Measurements from ENCODE around the gene TTC16.
A peak's percentile ranks its signal among the peaks of the same experiment; 100 is the strongest.

TTC16 gene

DNA sequence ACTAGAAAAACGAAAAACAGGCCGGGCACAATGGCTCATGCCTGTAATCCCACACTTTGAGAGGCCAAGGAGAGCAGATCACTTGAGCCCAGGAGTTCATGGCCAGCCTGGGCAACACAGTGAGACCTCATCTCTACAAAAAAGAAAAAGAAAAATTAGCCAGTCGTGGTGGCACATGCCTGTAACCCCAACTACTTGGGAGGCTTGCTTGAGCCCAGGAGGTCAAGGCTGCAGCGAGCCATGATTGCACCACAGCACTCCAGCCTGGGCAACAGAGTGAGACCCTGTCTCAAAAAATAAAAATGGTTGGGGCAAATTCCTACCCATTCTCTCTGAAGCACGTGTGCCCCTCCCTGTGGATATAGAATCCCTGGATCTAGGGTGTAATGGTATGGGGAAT lies 17.5 kb upstream of the TTC16 start:
- Histone ChIP-seq H3K9me3 (ENCODE audit: control insufficient read depth, low read length) (no peaks in the 10 kb centered on the region), H3K4me3 (ENCODE audit: insufficient read depth, low read depth, low read length) (no peak overlapping the region), H3K4me1 (ENCODE audit: control insufficient read depth, insufficient read depth, low read length) (no peaks in the 10 kb centered on the region), H3K27ac (ENCODE audit: insufficient read depth, low read depth, low read length, poor library complexity, severe bottlenecking) (no peak overlapping the region), H3K36me3 (ENCODE audit: control insufficient read depth, insufficient read depth, low read length) (no peaks in the 10 kb centered on the region), H3K27me3 (ENCODE audit: control insufficient read depth, insufficient read depth, low read length, poor library complexity, severe bottlenecking) (no peaks in the 10 kb centered on the region)
- 89 to 95% methylated on average over 5 of the region's 5 CpGs for WGBS, 2 experiments

DNA sequence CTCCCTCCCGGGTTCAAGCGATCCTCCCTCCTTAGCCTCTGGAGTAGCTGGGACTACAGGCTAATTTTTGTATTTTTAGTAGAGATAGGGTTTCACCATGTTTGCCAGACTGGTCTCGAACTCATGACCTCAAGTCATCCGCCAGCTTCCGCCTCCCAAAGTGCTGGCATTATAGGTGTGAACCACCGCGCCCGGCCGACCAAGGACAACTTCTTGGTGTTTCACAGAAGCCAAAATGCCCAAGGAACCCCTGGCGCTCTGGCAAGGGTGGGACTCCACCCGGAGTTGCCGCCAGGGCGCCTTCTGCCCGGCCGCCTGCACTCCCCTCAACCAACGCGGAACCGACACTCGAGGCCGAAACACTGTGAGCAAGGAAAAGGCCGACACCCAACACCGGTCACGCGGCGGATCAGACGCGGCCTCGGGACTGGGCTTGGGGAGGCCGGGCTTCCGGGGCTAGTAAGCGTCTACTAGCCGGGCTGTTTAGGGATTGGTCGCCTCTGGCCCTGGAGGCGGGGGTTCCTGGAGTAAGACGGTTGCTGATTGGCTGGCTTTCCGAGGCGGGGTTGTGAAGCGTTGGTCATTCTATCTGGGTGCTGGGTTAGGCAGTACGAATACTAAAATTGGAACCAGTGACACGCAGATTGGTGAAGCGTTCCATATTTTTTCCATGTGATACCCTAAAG lies 16.8 kb upstream of the TTC16 start:
- no peaks in the 10 kb centered on the region for H3K36me3 ChIP-seq (ENCODE audit: control insufficient read depth, insufficient read depth, low read length)
- H3K4me3 ChIP-seq (ENCODE audit: insufficient read depth, low read depth, low read length) = peak overlapping the region; percentile 27
- H3K27me3 ChIP-seq (ENCODE audit: control insufficient read depth, insufficient read depth, low read length, poor library complexity, severe bottlenecking) = no peaks in the 10 kb centered on the region
- 36 to 41% methylated on average over 41 of the region's 41 CpGs for WGBS, 2 experiments
- H3K4me1 ChIP-seq (ENCODE audit: control insufficient read depth, insufficient read depth, low read length) = no peaks in the 10 kb centered on the region
- no peaks in the 10 kb centered on the region for H3K9me3 ChIP-seq (ENCODE audit: control insufficient read depth, low read length)
- peak overlapping the region; percentile 26 for H3K27ac ChIP-seq (ENCODE audit: insufficient read depth, low read depth, low read length, poor library complexity, severe bottlenecking)

DNA sequence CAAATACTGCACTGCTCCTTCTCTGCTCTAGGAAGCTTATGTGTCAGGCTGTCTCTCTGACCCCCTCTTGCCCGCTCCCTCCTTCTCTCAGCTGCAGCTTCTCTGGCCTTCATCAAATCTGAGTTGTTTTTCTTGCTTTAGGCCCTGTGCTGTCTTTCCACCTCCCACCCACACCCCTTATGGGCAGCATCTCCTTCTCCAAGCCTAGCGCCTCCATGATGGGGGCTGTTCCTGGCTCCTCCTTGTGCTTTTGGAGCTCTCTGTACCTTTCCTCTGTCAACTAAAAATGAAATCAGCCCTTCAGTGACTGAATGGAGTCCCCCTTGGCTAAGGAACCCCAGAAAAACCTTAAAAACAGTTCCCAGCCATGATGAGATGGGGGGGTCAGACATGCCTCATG lies 15.7 kb upstream of the TTC16 start:
- no peak overlapping the region for H3K4me3 ChIP-seq (ENCODE audit: insufficient read depth, low read depth, low read length)
- no peaks in the 10 kb centered on the region for H3K36me3 ChIP-seq (ENCODE audit: control insufficient read depth, insufficient read depth, low read length)
- H3K9me3 ChIP-seq (ENCODE audit: control insufficient read depth, low read length) = no peaks in the 10 kb centered on the region
- 95 to 98% methylated on average over 2 of the region's 2 CpGs for WGBS, 2 experiments
- no peak overlapping the region for H3K27ac ChIP-seq (ENCODE audit: insufficient read depth, low read depth, low read length, poor library complexity, severe bottlenecking)
- peaks cover under 1% of the 10 kb centered on the region for H3K4me1 ChIP-seq (ENCODE audit: control insufficient read depth, insufficient read depth, low read length)
- H3K27me3 ChIP-seq (ENCODE audit: control insufficient read depth, insufficient read depth, low read length, poor library complexity, severe bottlenecking) = no peaks in the 10 kb centered on the region

DNA sequence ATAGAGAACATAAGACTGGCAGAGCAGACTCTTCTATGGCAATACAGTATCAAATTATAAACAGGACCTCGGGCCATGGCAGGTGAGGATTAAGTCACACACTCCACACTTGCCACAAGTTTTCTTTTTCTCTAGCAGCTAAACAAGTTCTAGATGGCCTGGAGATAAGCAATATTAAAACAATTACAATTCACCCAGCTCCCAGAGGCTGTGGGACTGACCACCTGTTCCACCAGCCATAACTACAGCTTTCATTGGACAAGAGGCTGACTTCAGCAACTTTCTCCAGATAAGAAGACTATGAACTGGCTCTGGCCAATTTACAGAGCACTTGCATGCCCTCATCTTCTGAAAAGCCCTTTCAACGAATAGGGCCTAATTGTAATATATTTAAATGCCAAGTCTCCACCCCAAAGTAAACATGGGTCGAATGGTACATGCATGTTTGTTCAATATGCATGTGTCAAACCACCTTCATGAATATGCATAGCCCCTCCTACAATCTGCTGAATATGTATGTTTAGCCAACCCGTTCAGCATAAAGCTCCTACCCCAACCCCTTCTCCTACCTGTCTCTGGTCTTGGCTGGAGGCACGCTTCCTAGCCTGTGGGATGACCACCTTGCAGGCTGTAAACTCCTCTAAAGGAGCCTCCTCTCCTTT lies 15.2 kb upstream of the TTC16 start:
- no peak overlapping the region for H3K4me3 ChIP-seq (ENCODE audit: insufficient read depth, low read depth, low read length)
- peaks cover 6% of the 10 kb centered on the region for H3K4me1 ChIP-seq (ENCODE audit: control insufficient read depth, insufficient read depth, low read length)
- no peaks in the 10 kb centered on the region for H3K27me3 ChIP-seq (ENCODE audit: control insufficient read depth, insufficient read depth, low read length, poor library complexity, severe bottlenecking)
- no peaks in the 10 kb centered on the region for H3K36me3 ChIP-seq (ENCODE audit: control insufficient read depth, insufficient read depth, low read length)
- H3K9me3 ChIP-seq (ENCODE audit: control insufficient read depth, low read length) = no peaks in the 10 kb centered on the region
- no peak overlapping the region for H3K27ac ChIP-seq (ENCODE audit: insufficient read depth, low read depth, low read length, poor library complexity, severe bottlenecking)
- 90 to 93% methylated on average over 5 of the region's 5 CpGs for WGBS, 2 experiments

DNA sequence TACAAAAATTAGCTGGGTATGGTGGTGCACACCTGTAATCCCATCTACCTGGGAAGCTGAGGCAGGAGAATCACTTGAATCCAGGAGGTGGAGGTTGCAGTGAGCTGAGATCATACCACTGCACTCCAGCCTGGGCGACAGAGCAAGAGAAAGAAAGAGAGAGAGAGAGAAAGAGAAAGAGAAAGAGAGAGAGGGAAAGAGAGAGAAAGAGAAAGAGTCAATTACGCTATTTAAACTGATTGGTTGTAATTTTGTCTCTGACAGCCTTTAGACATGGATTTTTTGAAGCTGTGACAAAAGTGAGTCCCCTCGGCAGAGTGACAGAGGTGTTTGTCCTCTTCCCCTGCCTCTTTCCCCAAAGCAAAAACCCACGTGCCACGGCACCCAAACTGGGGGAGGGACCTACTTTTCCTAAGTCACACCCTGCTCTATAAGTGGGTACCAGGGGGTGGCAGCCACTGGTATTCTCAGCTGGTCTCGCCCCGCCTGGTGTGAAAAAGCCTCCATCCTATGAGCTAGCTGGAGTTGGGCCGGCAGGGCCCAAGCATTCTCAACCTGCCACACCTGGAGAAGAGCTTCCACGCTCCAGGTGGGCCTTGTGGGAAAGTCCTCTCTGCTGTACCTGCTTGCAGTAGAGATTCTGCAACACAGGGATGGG lies 12.5 kb upstream of the TTC16 start:
- H3K27ac ChIP-seq (ENCODE audit: insufficient read depth, low read depth, low read length, poor library complexity, severe bottlenecking) = no peak overlapping the region

DNA sequence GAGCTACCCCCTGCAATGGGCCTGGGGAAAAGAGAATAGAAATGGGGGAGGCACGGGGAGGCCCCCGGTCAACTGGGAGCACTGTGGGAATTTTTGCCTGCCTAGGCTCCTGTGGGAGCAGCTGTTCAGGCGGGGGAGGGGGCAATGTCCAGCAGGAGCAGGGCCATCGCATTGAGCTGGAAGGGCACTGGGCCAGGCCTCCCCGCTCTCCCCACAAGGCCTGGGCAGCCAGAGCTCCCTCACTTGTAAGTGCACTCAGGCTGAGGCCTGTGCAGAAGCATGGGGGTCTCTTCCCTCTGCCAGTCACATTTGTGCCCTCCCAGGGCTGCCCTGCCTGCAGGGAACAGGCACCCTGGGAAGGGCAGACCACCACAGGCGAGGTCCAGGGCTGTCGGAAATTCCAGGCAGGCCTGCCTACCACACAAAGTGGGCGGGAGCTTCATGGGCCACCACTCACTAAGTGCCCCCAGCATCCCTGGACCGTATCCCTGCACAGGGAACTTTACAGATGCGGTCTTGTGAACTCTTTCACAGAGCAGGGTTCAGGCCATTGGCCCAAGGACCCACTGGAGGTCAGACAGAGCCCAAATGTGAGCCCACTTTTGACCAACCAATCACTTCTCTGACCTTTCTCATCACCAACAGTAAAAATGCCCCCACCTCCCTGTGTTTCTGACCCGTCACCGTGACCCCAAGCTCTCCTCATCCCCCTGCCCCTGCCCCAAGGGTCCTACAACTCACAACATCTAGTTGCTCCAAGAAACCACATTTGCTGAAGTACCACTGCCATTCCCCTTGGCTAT lies 10.1 kb upstream of the TTC16 start:
- Histone ChIP-seq H3K4me3 (ENCODE audit: insufficient read depth, low read depth, low read length) (no peak overlapping the region), H3K27me3 (ENCODE audit: control insufficient read depth, insufficient read depth, low read length, poor library complexity, severe bottlenecking) (no peaks in the 10 kb centered on the region), H3K36me3 (ENCODE audit: control insufficient read depth, insufficient read depth, low read length) (no peaks in the 10 kb centered on the region), H3K27ac (ENCODE audit: insufficient read depth, low read depth, low read length, poor library complexity, severe bottlenecking) (no peak overlapping the region), H3K9me3 (ENCODE audit: control insufficient read depth, low read length) (no peaks in the 10 kb centered on the region), H3K4me1 (ENCODE audit: control insufficient read depth, insufficient read depth, low read length) (peaks cover 9% of the 10 kb centered on the region)
- 83 to 88% methylated on average over 12 of the region's 12 CpGs for WGBS, 2 experiments

More for the DNA sequence above, 12.5 kb upstream of the TTC16 start:
- Histone ChIP-seq H3K4me1 (ENCODE audit: control insufficient read depth, insufficient read depth, low read length) (peaks cover 9% of the 10 kb centered on the region), H3K4me3 (ENCODE audit: insufficient read depth, low read depth, low read length) (no peak overlapping the region), H3K9me3 (ENCODE audit: control insufficient read depth, low read length) (no peaks in the 10 kb centered on the region), H3K27me3 (ENCODE audit: control insufficient read depth, insufficient read depth, low read length, poor library complexity, severe bottlenecking) (no peaks in the 10 kb centered on the region), H3K36me3 (ENCODE audit: control insufficient read depth, insufficient read depth, low read length) (no peaks in the 10 kb centered on the region)
- WGBS, 2 experiments = 88 to 90% methylated on average over 9 of the region's 9 CpGs

DNA sequence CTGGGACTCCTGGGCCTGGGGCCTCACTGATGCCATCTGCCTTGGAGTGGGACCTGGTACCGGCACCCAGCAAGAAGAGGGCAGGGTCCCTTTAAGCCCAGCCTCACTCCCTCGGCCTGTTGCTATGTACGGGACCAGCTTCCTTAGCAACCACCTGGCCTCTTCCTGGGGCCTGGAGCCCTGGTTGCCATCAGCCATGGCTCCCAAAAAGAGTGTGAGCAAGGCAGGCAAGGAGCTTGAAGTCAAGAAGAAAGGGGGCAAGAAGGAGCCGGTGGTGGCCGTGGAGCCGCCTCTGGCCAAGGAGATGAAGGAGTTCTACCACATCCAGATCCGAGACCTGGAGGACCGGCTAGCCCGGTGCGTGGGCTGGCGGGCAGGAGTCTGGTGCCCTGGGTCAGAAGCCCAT lies 9.0 kb upstream of the TTC16 start, which contains the start of gene CFAP157:
Gene CFAP157 (plus strand): TSS at position 153 of the 406 bp plus-strand sequence. CDS start 44 bp downstream, at position 197.
- H3K4me3 ChIP-seq (ENCODE audit: insufficient read depth, low read depth, low read length) = no peak within 1 kb of the TSS
- no peaks in the 10 kb centered on the region for H3K27me3 ChIP-seq (ENCODE audit: control insufficient read depth, insufficient read depth, low read length, poor library complexity, severe bottlenecking)
- no peak within 1 kb of the TSS for H3K27ac ChIP-seq (ENCODE audit: insufficient read depth, low read depth, low read length, poor library complexity, severe bottlenecking)
- WGBS, 2 experiments = 80 to 81% methylated on average over 11 of the region's 11 CpGs
- peaks cover 14% of the 10 kb centered on the region for H3K4me1 ChIP-seq (ENCODE audit: control insufficient read depth, insufficient read depth, low read length)
- H3K36me3 ChIP-seq (ENCODE audit: control insufficient read depth, insufficient read depth, low read length) = no peaks in the 10 kb centered on the region
- H3K9me3 ChIP-seq (ENCODE audit: control insufficient read depth, low read length) = no peaks in the 10 kb centered on the region

DNA sequence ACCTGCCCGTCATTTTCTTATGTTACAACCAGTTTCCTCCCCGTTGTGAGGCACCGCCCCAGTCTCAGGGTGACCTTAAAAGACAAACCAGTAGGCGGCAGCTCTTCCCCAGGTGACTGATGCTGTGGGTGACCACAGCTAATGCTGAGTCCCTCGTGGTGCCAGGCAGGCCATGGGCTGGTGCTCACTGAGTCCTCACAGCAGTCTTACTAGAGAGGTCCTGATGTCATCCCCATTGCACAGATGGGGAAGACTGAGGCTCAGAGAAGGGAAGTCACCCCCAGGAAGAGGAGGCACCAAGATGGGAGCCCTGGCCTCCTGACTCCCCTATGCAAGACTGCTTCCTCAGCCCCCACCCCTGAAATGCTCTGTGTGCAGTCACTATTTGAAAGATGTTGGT lies 8.1 kb upstream of the TTC16 start:
- no peak overlapping the region for H3K27ac ChIP-seq (ENCODE audit: insufficient read depth, low read depth, low read length, poor library complexity, severe bottlenecking)
- no peaks in the 10 kb centered on the region for H3K27me3 ChIP-seq (ENCODE audit: control insufficient read depth, insufficient read depth, low read length, poor library complexity, severe bottlenecking)
- no peaks in the 10 kb centered on the region for H3K36me3 ChIP-seq (ENCODE audit: control insufficient read depth, insufficient read depth, low read length)
- no peaks in the 10 kb centered on the region for H3K9me3 ChIP-seq (ENCODE audit: control insufficient read depth, low read length)
- H3K4me1 ChIP-seq (ENCODE audit: control insufficient read depth, insufficient read depth, low read length) = peaks cover 19% of the 10 kb centered on the region
- WGBS, 2 experiments = 69 to 71% methylated on average over 5 of the region's 5 CpGs
- H3K4me3 ChIP-seq (ENCODE audit: insufficient read depth, low read depth, low read length) = no peak overlapping the region

DNA sequence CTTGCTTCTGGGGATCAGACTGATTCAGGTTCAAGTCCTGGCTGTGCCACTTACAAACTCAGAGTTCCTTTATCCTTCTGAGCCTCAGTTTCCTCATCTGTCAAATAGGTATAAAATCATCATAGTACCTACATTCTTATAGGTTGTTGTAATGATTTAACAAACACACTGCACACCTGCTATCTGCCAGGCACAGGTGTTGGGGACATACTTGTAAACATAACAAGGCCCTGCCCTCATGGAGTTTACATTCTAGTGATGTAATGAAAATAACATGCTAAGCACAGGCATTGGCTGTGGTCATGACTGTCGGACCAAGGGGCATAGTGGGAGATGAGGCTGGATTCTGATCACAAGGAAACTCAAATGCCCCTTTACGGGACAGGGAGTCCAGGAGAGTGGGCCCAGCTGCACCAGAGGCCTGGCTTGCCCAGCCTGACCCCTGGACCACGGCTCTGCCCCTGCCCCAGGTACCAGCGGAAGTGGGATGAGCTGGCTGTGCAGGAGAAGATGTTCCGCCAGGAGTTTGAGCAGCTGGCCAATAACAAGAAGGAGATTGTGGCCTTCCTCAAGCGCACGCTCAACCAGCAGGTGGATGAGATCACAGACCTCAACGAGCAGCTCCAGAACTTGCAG lies 6.8 kb upstream of the TTC16 start:
- Histone ChIP-seq H3K9me3 (ENCODE audit: control insufficient read depth, low read length) (no peaks in the 10 kb centered on the region), H3K27me3 (ENCODE audit: control insufficient read depth, insufficient read depth, low read length, poor library complexity, severe bottlenecking) (peaks cover 1% of the 10 kb centered on the region), H3K27ac (ENCODE audit: insufficient read depth, low read depth, low read length, poor library complexity, severe bottlenecking) (no peak overlapping the region), H3K4me1 (ENCODE audit: control insufficient read depth, insufficient read depth, low read length) (peaks cover 19% of the 10 kb centered on the region), H3K36me3 (ENCODE audit: control insufficient read depth, insufficient read depth, low read length) (no peaks in the 10 kb centered on the region), H3K4me3 (ENCODE audit: insufficient read depth, low read depth, low read length) (no peak overlapping the region)
- WGBS, 2 experiments = 96% methylated on average over 8 of the region's 8 CpGs

All from ectodermal cell (in vitro differentiated cells).